SU-DHL-6 (cell line): ENCODE results near the gene ATP6V0C.

ENCODE experiments used
- CTCF ChIP-seq: fragments of 200-600 bp; sonication (generic); IDR thresholded peaks from one replicate; pipeline ENCODE4 v1.5.1; 2017; ENCODE audit warnings: antibody characterized with exemption, mild to moderate bottlenecking, low read length, moderate library complexity; ENCODE audit not compliant: insufficient read depth, poor library complexity, severe bottlenecking
- EZH2phosphoT487 ChIP-seq: fragments of 200-600 bp; sonication (generic), shearing (Covaris generic); conservative IDR thresholded peaks from 2 replicates; pipeline ENCODE4 v1.6.1; 2018; ENCODE audit warnings: mild to moderate bottlenecking, antibody characterized with exemption, low read length, moderate library complexity, mixed read lengths

- TF ChIP-seq CTCF (no peak), EZH2phosphoT487 (no peak)
Measured at GRCh38 chr16:2467528-2468232, 46.1 kb upstream of the ATP6V0C start.
